T-helper 17 cell (primary cell): ENCODE results near the gene CD109. TPM values are rescaled to one million over a fixed set of nuclear protein-coding genes. Genes with fewer than 3 reads are reported as not detected.

Experiments used
- ATAC-seq: fragments of 150-1000 bp; cut with Tn5 transposase; 2 replicates; pipeline ENCODE4 v1.10.0; 2021; ENCODE audit warnings: mild to moderate bottlenecking, moderate library complexity
- DNase-seq, 3 donors: peaks; one replicate each; pipeline versions ENCODE4 v3.0.0 to v3.0.0-alpha.2; 2020 to 2021
- H3K9me3 ChIP-seq: one replicate; pipeline ENCODE4 v1.7.0; 2013; ENCODE audit warnings: low read length, mild to moderate bottlenecking; ENCODE audit not compliant: control insufficient read depth, poor library complexity, severe bottlenecking
- H3K27ac Mint-ChIP-seq: one replicate; pipeline ENCODE4 v1.8.0; 2022; ENCODE audit warnings: mild to moderate bottlenecking, moderate library complexity, mixed read lengths
- H3K27me3 Mint-ChIP-seq: one replicate; pipeline ENCODE4 v1.8.0; 2022; ENCODE audit warnings: mixed read lengths
- H3K36me3 Mint-ChIP-seq: one replicate; pipeline ENCODE4 v1.8.0; 2022; ENCODE audit warnings: low read depth, mixed read lengths
- H3K4me1 Mint-ChIP-seq: one replicate; pipeline ENCODE4 v1.8.0; 2022; ENCODE audit warnings: mild to moderate bottlenecking, mixed read lengths
- H3K4me3 Mint-ChIP-seq: one replicate; pipeline ENCODE4 v1.8.0; 2022; ENCODE audit warnings: mild to moderate bottlenecking, moderate library complexity, mixed read lengths
- total RNA-seq, 4 donors: library from RNA in 2 of 4; stranded (reverse) in 2 of 4; gene quantifications; one replicate each; pipeline ENCODE4 v1.2.3 and lab custom pipeline; 2022 to 2026

Gene CD109
- under 1 TPM; 0.30 to 0.83 TPM for total RNA-seq
- total RNA-seq (lab: John Stamatoyannopoulos, UW) = 3.3 to 7.4 reads per million in 2 donors

DNA sequence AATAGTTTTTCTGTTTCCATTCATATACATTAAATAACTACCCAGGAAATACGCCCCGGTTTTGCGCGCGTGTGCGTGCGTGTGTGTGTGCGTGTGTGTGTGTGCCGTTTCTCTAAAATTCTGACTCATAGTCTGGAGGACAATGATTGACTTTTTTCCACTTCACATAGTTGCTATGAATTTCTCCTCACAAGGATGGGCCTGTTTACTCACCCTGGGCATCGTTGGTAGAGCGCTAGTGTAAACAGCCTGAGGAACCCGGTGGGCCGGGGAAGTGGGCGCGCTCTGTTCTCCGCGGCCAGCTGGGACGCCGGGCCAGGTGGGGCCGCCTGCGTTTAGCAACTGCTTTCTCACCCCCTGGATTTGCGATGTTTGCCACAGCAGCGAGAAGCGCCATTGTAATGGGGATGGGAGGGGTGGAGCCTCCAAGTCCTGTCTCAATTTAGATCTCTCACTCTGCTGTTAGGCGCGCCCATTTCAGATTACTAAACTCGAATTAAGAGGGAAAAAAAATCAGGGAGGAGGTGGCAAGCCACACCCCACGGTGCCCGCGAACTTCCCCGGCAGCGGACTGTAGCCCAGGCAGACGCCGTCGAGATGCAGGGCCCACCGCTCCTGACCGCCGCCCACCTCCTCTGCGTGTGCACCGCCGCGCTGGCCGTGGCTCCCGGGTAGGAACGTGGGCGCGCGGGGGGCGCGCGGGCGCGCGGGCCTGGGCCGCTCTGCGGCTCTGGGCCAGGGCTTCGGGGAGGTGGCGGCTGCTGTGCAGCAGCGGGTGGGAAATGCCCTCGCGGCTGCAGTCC lies at the start of gene CD109:
CD109 (plus strand) TSS at position 585 of the 803 bp plus-strand sequence; CDS start at position 598, 13 bp downstream.
- ATAC-seq (peak; percentile 72), DNase-seq (peak in 2 of 3 donors; percentile 19 to 20)
- H3K9me3 ChIP-seq = no peaks in the 10 kb centered on the region
- Mint-ChIP-seq H3K4me1 (peaks cover 7% of the 10 kb centered on the region), H3K4me3 (peak within 1 kb of the TSS; percentile 82), H3K36me3 (peaks cover 3% of the 10 kb centered on the region), H3K27ac (no peak within 1 kb of the TSS), H3K27me3 (peaks cover 71% of the 10 kb centered on the region)

DNA sequence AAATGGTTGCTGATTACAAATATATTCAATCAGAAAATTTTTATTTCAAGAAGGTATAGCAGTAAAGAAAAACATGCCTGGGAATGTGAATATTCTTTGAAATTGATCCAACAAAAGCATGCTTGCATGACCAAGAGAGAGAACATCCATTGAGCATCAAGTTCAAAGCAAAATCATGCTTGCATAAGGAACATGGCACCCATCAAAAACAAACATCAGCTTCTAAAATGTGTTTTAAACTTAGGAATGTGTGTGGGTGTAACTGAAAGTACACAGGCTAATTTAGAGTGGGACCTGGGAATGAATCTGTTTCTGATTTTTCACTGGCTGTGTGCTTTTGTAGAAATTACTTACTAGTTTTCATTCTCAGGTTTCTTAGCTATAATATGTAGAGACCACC lies 47.8 kb upstream of the CD109 start:
- ATAC-seq = no peak
- H3K9me3 ChIP-seq = no peaks in the 10 kb centered on the region
- no peak overlapping the region for H3K27ac Mint-ChIP-seq
- no peaks in the 10 kb centered on the region for H3K27me3 Mint-ChIP-seq
- DNase-seq = no peak
- no peak overlapping the region for H3K4me3 Mint-ChIP-seq
- peaks cover 10% of the 10 kb centered on the region for H3K36me3 Mint-ChIP-seq
- H3K4me1 Mint-ChIP-seq = peaks cover 29% of the 10 kb centered on the region

DNA sequence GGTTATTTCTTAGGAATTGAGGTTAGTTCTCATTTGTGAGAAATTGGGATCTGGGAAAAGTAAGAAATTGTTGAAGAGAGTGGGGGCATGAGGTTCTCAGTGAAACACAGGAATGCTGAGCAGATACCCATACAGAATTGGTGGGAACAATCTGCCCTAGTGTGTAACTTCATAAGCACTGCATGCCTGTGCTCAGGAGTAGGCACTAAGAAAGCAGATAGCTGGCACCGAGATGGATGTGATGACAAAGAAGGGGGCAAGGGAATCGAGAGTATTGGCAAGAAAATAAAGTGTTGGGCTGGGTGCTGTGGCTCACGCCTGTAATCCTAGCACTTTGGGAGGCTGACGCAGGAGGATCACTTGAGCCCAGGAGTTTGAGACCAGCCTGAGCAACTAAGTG lies 46.2 kb upstream of the CD109 start:
- H3K4me3 Mint-ChIP-seq = no peak overlapping the region
- DNase-seq = no peak
- H3K4me1 Mint-ChIP-seq = peaks cover 35% of the 10 kb centered on the region
- H3K36me3 Mint-ChIP-seq = peaks cover 10% of the 10 kb centered on the region
- H3K9me3 ChIP-seq = no peaks in the 10 kb centered on the region
- no peak overlapping the region for H3K27ac Mint-ChIP-seq
- no peaks in the 10 kb centered on the region for H3K27me3 Mint-ChIP-seq
- ATAC-seq = no peak

DNA sequence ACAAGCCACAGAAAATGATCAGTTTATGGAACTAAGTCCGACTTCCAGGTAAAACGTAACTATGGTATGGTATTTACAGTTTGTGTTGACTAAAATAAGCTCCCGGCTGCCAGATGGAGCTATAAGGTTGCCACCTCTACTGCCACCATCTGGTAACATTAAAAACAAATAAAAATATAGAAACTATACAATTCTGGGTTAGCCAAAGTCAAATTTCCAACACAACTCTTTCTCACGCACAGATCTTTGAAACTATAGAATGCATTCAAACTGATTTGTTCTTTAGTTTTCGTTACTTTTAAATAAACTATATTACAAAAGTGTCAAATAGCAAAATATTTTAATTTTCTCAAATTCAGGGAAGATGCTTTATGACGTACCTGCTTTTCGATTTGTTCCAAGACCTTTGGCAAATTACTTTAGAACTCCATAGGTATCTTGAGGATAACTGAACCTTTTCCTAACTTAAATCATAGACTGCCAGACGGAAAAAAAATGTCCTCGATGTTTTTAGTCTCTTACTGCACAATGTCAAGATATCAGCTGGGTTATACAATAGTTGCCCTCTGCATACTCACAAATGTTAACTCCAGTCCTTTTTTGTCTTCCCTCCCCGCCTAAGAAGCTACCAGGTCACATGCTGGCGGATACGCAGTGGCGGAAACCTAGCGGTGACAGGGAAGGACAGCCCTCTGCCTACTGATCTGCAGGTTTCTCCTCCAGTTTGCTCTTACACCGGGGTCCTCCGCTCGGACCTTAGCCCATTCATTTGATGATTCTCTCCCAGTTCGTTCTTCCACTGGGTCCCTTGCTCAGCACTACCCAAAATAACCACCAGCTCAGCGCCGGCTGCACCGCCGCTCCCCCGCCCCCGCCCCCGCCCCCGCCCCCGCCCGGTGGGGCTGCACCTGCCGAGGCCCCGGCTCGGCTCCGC lies 43.1 kb upstream of the CD109 start:
- Mint-ChIP-seq H3K27ac (peak overlapping the region; percentile 91), H3K27me3 (no peaks in the 10 kb centered on the region), H3K36me3 (peaks cover 6% of the 10 kb centered on the region), H3K4me1 (peaks cover 31% of the 10 kb centered on the region), H3K4me3 (peak overlapping the region; percentile 98)
- DNase-seq (peak; percentile 35 to 55 (median 45)), ATAC-seq (peak; percentile 68)
- H3K9me3 ChIP-seq = no peaks in the 10 kb centered on the region

DNA sequence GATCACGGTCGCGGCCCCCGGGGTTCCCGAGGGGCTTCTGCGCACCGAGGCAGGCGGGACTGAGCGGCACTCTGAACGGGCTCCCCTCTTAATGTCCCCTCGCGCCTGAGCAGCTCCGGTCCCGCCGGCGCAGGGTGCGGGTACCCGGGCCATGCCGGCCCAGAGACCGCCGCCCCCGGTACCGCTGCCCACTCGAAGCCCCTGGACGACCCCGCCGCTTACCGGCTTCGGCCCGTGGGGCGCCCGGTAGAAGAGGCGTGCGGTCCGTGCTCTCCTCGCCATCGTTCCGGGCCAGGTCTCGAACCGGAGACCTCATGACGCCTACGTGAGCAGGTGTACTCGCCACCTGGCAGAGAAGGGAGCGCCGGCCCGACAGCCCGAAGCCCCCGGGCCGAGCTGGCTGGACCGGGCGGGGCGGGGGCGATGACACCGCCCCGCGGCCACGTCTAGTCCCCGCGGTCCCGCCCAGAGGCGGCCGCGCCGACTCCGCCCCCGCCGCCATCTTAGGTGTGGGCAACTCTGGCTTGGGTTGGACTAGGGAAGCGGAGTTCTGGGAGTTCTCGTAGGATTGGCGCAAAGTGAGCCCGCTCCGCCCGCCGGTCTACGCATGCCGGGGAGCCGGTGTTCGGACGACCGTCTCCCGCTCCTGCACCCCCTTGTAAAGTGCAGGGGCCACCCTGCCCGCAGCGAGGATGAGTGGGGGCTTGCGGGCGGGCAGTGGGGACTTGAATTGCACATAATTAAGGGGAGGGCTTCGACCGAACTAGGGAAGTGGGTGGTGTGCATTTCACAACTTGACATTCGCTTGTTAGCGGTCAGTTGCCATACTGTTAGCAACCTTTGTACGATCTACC lies 42.2 kb upstream of the CD109 start, which contains the start of gene SLC17A5:
SLC17A5 (minus strand) TSS at position 422 of the 854 bp plus-strand sequence; CDS start at position 316, 106 bp downstream.
- Mint-ChIP-seq H3K27ac (peak within 1 kb of the TSS; percentile 91), H3K36me3 (peaks cover 4% of the 10 kb centered on the region), H3K4me1 (peaks cover 28% of the 10 kb centered on the region), H3K27me3 (no peaks in the 10 kb centered on the region), H3K4me3 (peak within 1 kb of the TSS; percentile 98)
- DNase-seq (peak; percentile 75 to 90 (median 87)), ATAC-seq (peak; percentile 89)
- H3K9me3 ChIP-seq = no peaks in the 10 kb centered on the region

DNA sequence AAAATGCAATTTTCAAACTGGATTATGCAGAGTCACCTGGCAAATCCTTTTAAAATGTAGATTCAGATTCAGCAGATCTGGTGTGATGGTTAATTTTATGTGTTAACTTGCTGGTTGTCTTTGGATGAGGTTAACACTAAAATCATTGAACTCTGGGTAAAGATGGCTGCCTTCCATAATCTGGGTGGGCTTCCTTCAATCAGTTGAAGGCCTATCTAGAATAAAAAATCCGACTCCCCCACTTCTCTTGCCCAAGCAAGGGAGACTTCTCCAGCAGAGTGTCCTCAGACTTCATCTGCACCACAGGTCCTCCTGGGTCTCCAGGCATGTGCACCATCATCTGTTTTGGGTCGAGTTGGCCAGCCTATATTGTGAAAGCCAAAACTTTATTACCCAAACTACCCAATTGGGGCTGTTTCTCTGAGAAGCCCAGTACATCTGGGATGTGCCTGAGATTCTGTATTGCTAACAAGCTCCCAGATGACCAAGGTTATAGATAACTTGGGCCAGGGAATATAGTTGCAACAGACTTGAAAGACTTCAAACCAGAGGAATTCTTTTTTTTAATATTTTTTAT lies 40.6 kb upstream of the CD109 start:
- Mint-ChIP-seq H3K27me3 (no peaks in the 10 kb centered on the region), H3K4me1 (peaks cover 24% of the 10 kb centered on the region), H3K27ac (peak overlapping the region; percentile 91), H3K36me3 (no peaks in the 10 kb centered on the region), H3K4me3 (no peak overlapping the region)
- ATAC-seq (no peak), DNase-seq (no peak)
- H3K9me3 ChIP-seq = no peaks in the 10 kb centered on the region

DNA sequence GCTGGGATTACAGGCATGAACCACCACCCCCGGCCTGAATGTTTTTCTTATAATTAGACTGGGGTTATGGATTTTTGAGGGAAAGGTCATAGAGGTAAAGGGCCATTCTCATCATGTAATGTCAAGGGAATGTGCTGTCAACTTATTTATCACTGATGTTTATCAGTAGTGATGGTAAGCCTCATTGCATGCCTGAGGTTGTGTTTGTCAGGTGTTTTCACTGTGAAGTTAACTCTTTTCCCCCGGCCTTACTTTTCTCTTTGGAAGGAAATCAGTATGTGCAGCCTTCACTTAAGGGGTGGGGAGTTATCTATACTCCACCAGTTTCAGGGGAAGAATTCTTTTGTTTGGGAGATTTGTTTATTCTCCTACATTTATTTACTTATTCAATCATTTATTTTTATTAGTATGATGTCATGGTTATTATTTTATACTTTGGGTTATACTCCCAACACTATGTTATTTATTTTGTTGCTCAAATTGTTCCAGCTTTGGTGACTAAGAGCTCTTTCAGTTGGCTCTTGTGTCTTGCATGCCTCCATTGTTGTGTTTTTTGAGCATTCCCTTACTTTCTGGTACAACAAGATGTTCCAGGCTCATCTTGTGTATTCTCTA lies 39.4 kb upstream of the CD109 start:
- H3K4me1 Mint-ChIP-seq = peaks cover 20% of the 10 kb centered on the region
- ATAC-seq (no peak), DNase-seq (no peak)
- H3K4me3 Mint-ChIP-seq = no peak overlapping the region
- no peaks in the 10 kb centered on the region for H3K36me3 Mint-ChIP-seq
- H3K9me3 ChIP-seq = no peaks in the 10 kb centered on the region
- no peaks in the 10 kb centered on the region for H3K27me3 Mint-ChIP-seq
- H3K27ac Mint-ChIP-seq = no peak overlapping the region

DNA sequence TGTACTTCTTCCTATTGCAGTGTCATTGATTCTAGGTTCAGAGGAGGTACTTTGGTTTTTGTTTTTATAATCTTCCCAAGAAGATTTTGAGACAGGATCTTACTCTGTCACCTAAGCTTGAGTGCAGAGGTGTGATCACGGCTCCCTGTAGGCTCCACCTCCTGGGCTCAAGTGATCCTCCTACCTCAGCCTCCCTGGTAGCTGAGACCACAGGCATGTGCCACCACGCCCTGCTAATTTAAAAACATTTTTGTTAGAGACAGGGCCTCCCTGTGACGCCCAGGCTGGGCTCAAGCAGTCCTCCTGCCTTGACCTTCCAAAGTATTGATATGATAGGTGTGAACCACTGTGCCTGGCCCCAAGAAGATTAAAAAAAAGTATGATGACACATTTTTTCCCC lies 38.8 kb upstream of the CD109 start:
- H3K4me1 Mint-ChIP-seq = peaks cover 17% of the 10 kb centered on the region
- H3K27ac Mint-ChIP-seq = no peak overlapping the region
- H3K9me3 ChIP-seq = no peaks in the 10 kb centered on the region
- no peak overlapping the region for H3K4me3 Mint-ChIP-seq
- ATAC-seq (no peak), DNase-seq (no peak)
- H3K27me3 Mint-ChIP-seq = no peaks in the 10 kb centered on the region
- no peaks in the 10 kb centered on the region for H3K36me3 Mint-ChIP-seq

DNA sequence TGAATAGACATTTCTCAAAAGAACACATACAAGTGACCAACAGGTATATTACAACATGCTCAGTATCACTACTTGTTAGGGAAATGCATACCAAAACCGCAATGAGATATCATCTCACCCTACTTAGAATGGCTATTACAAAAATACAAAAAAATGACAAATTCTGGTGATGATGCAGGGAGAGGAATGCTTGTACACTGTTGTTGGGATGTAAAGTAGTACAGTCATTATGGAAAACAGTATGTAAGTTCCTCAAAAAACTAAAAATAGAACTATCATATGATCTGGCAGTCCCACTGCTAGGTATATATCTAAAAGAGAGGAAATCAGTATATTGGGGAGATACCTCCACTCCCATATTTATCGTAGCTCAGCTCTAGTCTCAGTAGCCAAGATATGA lies 31.3 kb upstream of the CD109 start:
- Mint-ChIP-seq H3K36me3 (no peaks in the 10 kb centered on the region), H3K27me3 (peaks cover 37% of the 10 kb centered on the region), H3K4me3 (no peak overlapping the region), H3K4me1 (no peaks in the 10 kb centered on the region), H3K27ac (no peak overlapping the region)
- no peak for ATAC-seq
- no peaks in the 10 kb centered on the region for H3K9me3 ChIP-seq
- no peak for DNase-seq

DNA sequence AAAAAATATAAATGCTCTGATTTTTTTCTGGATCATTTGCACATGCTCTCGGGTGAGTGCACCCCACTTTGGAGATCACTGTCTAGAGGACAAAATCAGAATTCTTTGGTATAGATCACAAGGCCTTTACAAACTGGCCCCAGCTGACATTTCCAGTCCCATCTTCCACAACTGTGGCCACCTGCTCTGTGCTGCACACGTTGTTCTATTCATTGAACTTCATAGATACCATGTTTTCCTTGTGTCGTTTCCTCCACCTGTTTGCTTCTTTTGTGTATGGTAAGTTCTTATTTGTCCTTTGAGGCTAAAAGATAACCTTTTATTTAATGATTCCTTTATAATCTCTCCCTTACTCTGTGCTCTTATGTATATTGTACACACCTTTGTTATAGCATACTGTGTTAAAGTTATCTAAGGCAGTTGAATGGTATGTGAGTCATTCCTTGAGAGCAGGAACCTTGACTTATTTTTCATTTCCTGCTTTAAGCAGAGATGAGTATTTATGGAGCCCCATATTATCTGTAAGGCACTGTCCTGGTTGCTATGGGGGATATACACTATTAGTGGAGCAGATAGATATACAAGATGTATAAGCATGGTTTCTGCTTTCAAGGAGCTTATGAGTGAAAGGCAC lies 30.2 kb upstream of the CD109 start:
- Mint-ChIP-seq H3K36me3 (no peaks in the 10 kb centered on the region), H3K27ac (no peak overlapping the region), H3K27me3 (peaks cover 48% of the 10 kb centered on the region), H3K4me3 (no peak overlapping the region), H3K4me1 (no peaks in the 10 kb centered on the region)
- DNase-seq (no peak), ATAC-seq (no peak)
- H3K9me3 ChIP-seq = no peaks in the 10 kb centered on the region

DNA sequence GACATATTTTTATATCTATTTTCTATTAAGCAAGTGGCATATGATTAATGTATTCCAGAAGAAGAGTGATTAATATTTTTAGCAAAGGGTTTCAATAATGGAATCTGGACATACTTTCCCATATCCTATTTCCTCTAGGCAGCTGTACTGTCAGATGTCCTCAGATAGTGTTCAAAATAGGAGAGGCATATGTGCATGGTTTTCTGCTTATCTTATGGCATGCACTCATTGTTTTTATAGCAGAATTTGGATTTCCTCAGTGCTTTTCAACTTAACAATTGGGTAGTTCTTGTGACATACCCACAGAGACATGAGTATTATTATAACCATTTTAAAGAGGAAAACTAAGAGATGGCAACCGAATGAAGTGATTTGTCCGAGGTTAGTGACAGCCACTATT lies 29.6 kb upstream of the CD109 start:
- peaks cover 54% of the 10 kb centered on the region for H3K27me3 Mint-ChIP-seq
- no peaks in the 10 kb centered on the region for H3K4me1 Mint-ChIP-seq

DNA sequence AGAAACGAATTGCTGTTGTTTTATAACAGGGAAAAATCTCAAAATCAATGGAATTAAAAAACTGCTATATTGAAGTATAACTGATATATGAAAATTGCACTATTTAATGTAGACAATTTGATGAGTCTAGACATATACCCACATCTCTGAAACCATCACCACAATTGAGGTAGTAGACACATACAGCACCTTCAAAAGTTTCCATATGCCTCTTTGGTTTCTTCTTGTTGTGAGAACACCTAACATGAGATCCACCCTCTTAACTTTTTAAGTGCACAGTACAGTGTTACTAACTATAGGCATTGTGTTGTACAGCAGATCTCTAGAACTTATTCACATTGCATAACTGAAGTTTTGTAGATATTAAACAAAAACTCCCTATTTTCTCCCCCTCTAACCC lies 28.2 kb upstream of the CD109 start:
- Mint-ChIP-seq H3K27ac (no peak overlapping the region), H3K36me3 (no peaks in the 10 kb centered on the region), H3K27me3 (peaks cover 63% of the 10 kb centered on the region), H3K4me3 (no peak overlapping the region), H3K4me1 (no peaks in the 10 kb centered on the region)
- DNase-seq (no peak), ATAC-seq (no peak)
- H3K9me3 ChIP-seq = no peaks in the 10 kb centered on the region

More for the DNA sequence above, 29.6 kb upstream of the CD109 start:
- Mint-ChIP-seq H3K36me3 (no peaks in the 10 kb centered on the region), H3K27ac (no peak overlapping the region), H3K4me3 (no peak overlapping the region)
- no peak for ATAC-seq
- H3K9me3 ChIP-seq = no peaks in the 10 kb centered on the region
- DNase-seq = no peak
